Measurements from ENCODE around the gene NF1. TPM values are rescaled to one million over a fixed set of nuclear protein-coding genes. Genes with fewer than 3 reads are reported as not detected.

NF1 gene
- polyA plus RNA-seq, 3 donors = 1.2 to 7.4 (median 2.1) TPM

GRCh38 chr17:31404028-31404949 lies 309.5 kb downstream of the NF1 start:
- H3K27ac Mint-ChIP-seq = peak overlapping the region in 2 of 7 donors; percentile 54 to 70
- peaks cover 6% of the 10 kb centered on the region for H3K4me1 Mint-ChIP-seq
- Histone ChIP-seq H3K27me3 (ENCODE audit: control insufficient read depth in 2 of 2, insufficient read depth in 2 of 2, low read length in 2 of 2) (no peaks in the 10 kb centered on the region), H3K9ac (ENCODE audit: insufficient read depth, low read length, poor library complexity, severe bottlenecking) (no peak overlapping the region), H3K27ac (ENCODE audit: low read depth in 1 of 2, low read length in 2 of 2) (no peak overlapping the region), H3K36me3 (replicated peaks in 1 of 2; ENCODE audit: control insufficient read depth in 1 of 2, insufficient read depth in 2 of 2, low read length in 2 of 2) (no peaks in the 10 kb centered on the region), H3K9me3 (replicated peaks in 1 of 2; ENCODE audit: control insufficient read depth in 1 of 2, insufficient read depth in 1 of 2, low read length in 2 of 2) (no peaks in the 10 kb centered on the region), H3K4me1 (ENCODE audit: control insufficient read depth in 1 of 2, insufficient read depth in 2 of 2, low read length in 2 of 2) (peaks cover 5 to 7% of the 10 kb centered on the region in 2 donors), H4K20me1 (ENCODE audit: insufficient read depth, low read length) (no peaks in the 10 kb centered on the region), H3K4me3 (replicated peaks in 1 of 3; ENCODE audit: low read depth in 2 of 3, low read length in 3 of 3) (no peak overlapping the region), H3K79me2 (ENCODE audit: insufficient read depth, low read length) (no peaks in the 10 kb centered on the region), H3K4me2 (replicated peaks; ENCODE audit: extremely low read depth, low read length, poor library complexity, severe bottlenecking) (no peak overlapping the region), H2AFZ (ENCODE audit: insufficient read depth, low read depth, low read length, poor library complexity, severe bottlenecking) (peak overlapping the region; percentile 29)
- intact Hi-C loops (cut with micrococcal nuclease) = no loop called here
- no peaks in the 10 kb centered on the region for H3K36me3 Mint-ChIP-seq
- H3K9me3 Mint-ChIP-seq = peaks cover 0 to 1% (median 0%) of the 10 kb centered on the region in 7 donors
- 56% methylated on average over 15 of the region's 19 CpGs for WGBS (ENCODE audit: insufficient coverage)
- H3K27me3 Mint-ChIP-seq (ENCODE audit: low read depth in 3 of 3) = peaks cover 5 to 19% (median 14%) of the 10 kb centered on the region in 3 donors
- no peak for TF ChIP-seq CTCF (IDR thresholded peaks at IDR 0.05)
- peak overlapping the region in 1 of 2 donors; percentile 64 for H3K4me3 Mint-ChIP-seq
- peak in 2 of 3 donors; percentile 10 to 17 for DNase-seq

- Mint-ChIP-seq H3K9me3 (peaks cover 0 to 1% (median 0%) of the 10 kb centered on the region in 7 donors), H3K36me3 (no peaks in the 10 kb centered on the region), H3K4me3 (no peak overlapping the region), H3K27me3 (ENCODE audit: low read depth in 3 of 3) (peaks cover 8 to 17% (median 14%) of the 10 kb centered on the region in 3 donors), H3K4me1 (peaks cover 6% of the 10 kb centered on the region), H3K27ac (no peak overlapping the region)
- no peaks in the 10 kb centered on the region for H3K79me2 ChIP-seq (ENCODE audit: insufficient read depth, low read length)
- no peak overlapping the region for H3K4me2 ChIP-seq (replicated peaks; ENCODE audit: extremely low read depth, low read length, poor library complexity, severe bottlenecking)
- H4K20me1 ChIP-seq (ENCODE audit: insufficient read depth, low read length) = no peaks in the 10 kb centered on the region
- no peaks in the 10 kb centered on the region for H3K27me3 ChIP-seq (ENCODE audit: control insufficient read depth in 2 of 2, insufficient read depth in 2 of 2, low read length in 2 of 2)
- no peak for DNase-seq
- no peak overlapping the region for H3K27ac ChIP-seq (ENCODE audit: low read depth in 1 of 2, low read length in 2 of 2)
- no peak overlapping the region for H3K9ac ChIP-seq (ENCODE audit: insufficient read depth, low read length, poor library complexity, severe bottlenecking)
- no peak overlapping the region for H2AFZ ChIP-seq (ENCODE audit: insufficient read depth, low read depth, low read length, poor library complexity, severe bottlenecking)
- intact Hi-C loops (cut with micrococcal nuclease) = no loop called here
- TF ChIP-seq CTCF (IDR thresholded peaks at IDR 0.05) = no peak
- H3K36me3 ChIP-seq (replicated peaks in 1 of 2; ENCODE audit: control insufficient read depth in 1 of 2, insufficient read depth in 2 of 2, low read length in 2 of 2) = no peaks in the 10 kb centered on the region
- WGBS (ENCODE audit: insufficient coverage) = 100% methylated on average over 2 of the region's 5 CpGs
- no peak overlapping the region for H3K4me3 ChIP-seq (replicated peaks in 1 of 3; ENCODE audit: low read depth in 2 of 3, low read length in 3 of 3)
- H3K9me3 ChIP-seq (replicated peaks in 1 of 2; ENCODE audit: control insufficient read depth in 1 of 2, insufficient read depth in 1 of 2, low read length in 2 of 2) = no peaks in the 10 kb centered on the region
- peaks cover 5 to 7% of the 10 kb centered on the region in 2 donors for H3K4me1 ChIP-seq (ENCODE audit: control insufficient read depth in 1 of 2, insufficient read depth in 2 of 2, low read length in 2 of 2)
Observed at GRCh38 chr17:31405890-31406371, 311.2 kb downstream of the NF1 start.
